GM12865 (cell line): ENCODE data around the gene CDK4.

Experiments
- DNase-seq: peaks from one replicate; pipeline ENCODE4 v3.0.0; 2010; ENCODE audit warnings: low read depth
- H3K4me3 ChIP-seq: 2 replicates; pipeline ENCODE4 v1.5.1; 2011; ENCODE audit warnings: mild to moderate bottlenecking, low read depth, low read length, control low read depth
- TF ChIP-seq, protein P1 (sequence below): IDR thresholded peaks from 2 replicates; pipeline ENCODE4 v1.5.1; 2011; ENCODE audit warnings: low read length, control low read depth, low read depth, inconsistent platforms; ENCODE audit not compliant: insufficient read depth; ENCODE audit errors: missing control alignments

Gene CDK4

GRCh38 chr12:57712701-57713100 lies 39.4 kb downstream of the CDK4 start:
- no peak overlapping the region for H3K4me3 ChIP-seq
- DNase-seq = no peak
- TF ChIP-seq, protein P1, sequence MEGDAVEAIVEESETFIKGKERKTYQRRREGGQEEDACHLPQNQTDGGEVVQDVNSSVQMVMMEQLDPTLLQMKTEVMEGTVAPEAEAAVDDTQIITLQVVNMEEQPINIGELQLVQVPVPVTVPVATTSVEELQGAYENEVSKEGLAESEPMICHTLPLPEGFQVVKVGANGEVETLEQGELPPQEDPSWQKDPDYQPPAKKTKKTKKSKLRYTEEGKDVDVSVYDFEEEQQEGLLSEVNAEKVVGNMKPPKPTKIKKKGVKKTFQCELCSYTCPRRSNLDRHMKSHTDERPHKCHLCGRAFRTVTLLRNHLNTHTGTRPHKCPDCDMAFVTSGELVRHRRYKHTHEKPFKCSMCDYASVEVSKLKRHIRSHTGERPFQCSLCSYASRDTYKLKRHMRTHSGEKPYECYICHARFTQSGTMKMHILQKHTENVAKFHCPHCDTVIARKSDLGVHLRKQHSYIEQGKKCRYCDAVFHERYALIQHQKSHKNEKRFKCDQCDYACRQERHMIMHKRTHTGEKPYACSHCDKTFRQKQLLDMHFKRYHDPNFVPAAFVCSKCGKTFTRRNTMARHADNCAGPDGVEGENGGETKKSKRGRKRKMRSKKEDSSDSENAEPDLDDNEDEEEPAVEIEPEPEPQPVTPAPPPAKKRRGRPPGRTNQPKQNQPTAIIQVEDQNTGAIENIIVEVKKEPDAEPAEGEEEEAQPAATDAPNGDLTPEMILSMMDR = no peak

DNA sequence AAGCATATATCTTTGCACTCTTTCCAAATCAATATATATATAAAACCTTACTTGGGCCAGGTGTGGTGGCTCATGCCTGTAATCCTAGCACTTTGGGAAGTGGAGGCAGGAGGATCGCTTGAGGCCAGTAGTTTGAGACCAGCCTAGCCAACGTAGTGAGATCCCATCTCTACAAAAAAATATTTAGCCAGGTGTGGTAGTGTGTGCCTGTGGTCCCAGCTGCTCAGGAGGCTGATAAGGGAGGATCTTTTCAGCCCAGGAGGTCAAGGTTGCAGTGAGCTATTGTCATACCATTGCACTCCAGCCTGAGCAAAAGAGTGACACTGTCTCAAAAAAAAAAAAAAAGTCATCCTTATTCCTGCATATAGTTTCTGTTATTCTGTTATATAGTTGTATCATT lies 43.8 kb downstream of the CDK4 start:
- TF ChIP-seq, protein P1 = no peak
- H3K4me3 ChIP-seq = no peak overlapping the region
- no peak for DNase-seq

DNA sequence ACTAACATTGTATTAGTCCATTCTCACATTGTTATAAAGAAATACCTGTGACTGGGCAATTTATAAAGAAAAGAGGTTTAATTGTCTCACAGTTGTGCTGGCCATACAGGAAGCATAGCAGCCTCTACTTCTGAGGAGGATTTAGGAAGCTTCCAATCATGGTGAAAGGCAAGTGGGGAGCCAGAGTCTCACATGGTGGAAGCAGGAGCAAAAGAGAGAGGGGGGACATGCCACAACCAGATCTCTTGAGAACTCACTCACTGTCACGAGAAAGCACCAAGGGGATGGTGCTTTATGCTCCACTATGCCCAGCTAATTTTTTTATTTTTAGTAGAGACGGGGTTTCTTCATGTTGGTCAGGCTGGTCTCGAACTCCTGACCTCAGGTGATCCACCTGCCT lies 44.9 kb downstream of the CDK4 start:
- DNase-seq = no peak
- no peak overlapping the region for H3K4me3 ChIP-seq
- TF ChIP-seq, protein P1 = no peak

- TF ChIP-seq, protein P1 = no peak
- DNase-seq = no peak
- no peak overlapping the region for H3K4me3 ChIP-seq
These were observed 51.8 kb downstream of the CDK4 start for GRCh38 chr12:57700317-57700716.

DNA sequence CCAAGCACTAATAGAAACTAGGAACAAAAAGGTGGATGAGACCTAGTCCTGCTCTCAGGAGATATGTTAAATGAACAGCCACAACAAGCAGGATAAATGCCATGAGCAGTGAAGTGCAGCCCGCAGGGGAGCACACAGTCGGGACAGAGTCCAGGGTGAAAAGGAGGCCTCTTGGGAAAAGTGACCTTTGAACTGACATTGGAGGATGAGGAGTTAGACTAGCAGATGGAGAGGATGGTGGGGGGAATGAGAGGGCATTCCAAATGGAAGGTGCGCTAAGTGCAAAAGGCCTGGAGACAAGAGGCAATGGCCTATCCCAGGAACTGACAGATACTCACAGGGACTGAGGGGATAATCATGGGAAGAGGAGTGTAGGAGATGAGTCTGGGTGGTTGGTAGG lies 53.7 kb downstream of the CDK4 start:
- H3K4me3 ChIP-seq = no peak overlapping the region
- DNase-seq = no peak
- TF ChIP-seq, protein P1 = no peak
